Nephron (organoid): ENCODE measurements around the gene WBP1.

ENCODE experiments used
- H3K27ac Mint-ChIP-seq, 3 experiments: 2 replicates each; pipeline ENCODE4 v1.8.0; 2020; ENCODE audit warnings: mixed read lengths in 3 of 3, mild to moderate bottlenecking in 2 of 3, moderate library complexity in 1 of 3
- H3K27me3 Mint-ChIP-seq: 2 replicates; pipeline ENCODE4 v1.8.0; 2021; ENCODE audit warnings: low read depth, mild to moderate bottlenecking, moderate library complexity, mixed read lengths
- H3K36me3 Mint-ChIP-seq: 2 replicates; pipeline ENCODE4 v1.8.0; 2020; ENCODE audit warnings: low read depth, mixed read lengths
- H3K4me1 Mint-ChIP-seq: 2 replicates; pipeline ENCODE4 v1.8.0; 2020; ENCODE audit warnings: mixed read lengths
- H3K4me3 Mint-ChIP-seq, 3 experiments: 2 replicates each; pipeline ENCODE4 v1.8.0; 2020; ENCODE audit warnings: mild to moderate bottlenecking in 3 of 3, mixed read lengths in 3 of 3, moderate library complexity in 2 of 3
- H3K9me3 Mint-ChIP-seq: 2 replicates; pipeline ENCODE4 v1.8.0; 2020; ENCODE audit warnings: mixed read lengths
- TF ChIP-seq, protein P1 (sequence below), 3 experiments: fragments of 200-600 bp; sonication (generic); IDR thresholded peaks; one replicate each; pipeline ENCODE4 v1.5.0; 2021; ENCODE audit warnings: antibody characterized with exemption in 3 of 3; ENCODE audit not compliant: unreplicated experiment in 3 of 3

Gene WBP1

DNA sequence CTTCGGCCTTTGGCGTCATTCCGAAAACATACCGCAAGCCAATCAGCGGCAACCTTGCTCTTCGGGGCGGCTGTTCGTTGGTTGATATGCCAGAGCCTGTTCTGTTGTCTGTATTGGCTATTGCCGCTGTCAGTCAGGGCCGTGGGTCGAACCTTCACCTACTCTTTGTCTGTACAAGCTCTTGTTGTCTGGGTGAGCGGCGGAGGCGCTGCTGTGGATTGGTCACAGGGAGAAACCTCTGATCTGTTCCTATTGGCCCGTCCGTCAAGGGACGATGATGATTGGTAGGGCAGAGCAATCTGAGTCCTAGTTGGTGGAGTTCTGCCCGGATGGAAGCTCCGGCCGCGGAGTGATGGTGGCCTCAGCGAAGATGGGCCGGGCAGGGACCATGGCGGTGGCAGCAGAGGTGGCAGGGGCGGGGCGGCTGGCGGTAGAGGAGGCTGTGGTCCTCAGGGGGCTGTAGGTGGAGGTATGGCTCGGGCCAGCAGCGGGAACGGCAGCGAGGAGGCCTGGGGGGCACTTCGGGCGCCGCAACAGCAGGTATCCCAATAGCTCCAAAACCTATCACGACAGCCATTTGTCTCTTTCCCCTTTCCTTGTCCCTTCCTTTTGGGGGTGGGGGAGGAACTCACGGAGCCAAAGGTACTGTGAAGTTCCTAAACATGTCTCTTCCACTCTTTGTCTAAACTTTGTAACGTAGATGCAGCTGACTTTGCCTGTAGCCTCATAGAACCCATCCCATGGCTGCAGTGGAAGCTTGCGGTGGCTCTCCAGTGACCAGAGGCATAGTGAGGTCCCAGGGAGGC lies at the start of gene WBP1:
TSS of gene WBP1 (plus strand) at position 307 of the 806 bp plus-strand sequence. CDS start at position 472, 165 bp downstream.
- Mint-ChIP-seq H3K9me3 (no peaks in the 10 kb centered on the region), H3K27ac (peak within 1 kb of the TSS; percentile 83 to 99 (median 96)), H3K36me3 (peaks cover 11% of the 10 kb centered on the region), H3K4me1 (peaks cover 48% of the 10 kb centered on the region), H3K4me3 (peak within 1 kb of the TSS; percentile 94 to 97 (median 96)), H3K27me3 (no peaks in the 10 kb centered on the region)
- TF ChIP-seq, protein P1, sequence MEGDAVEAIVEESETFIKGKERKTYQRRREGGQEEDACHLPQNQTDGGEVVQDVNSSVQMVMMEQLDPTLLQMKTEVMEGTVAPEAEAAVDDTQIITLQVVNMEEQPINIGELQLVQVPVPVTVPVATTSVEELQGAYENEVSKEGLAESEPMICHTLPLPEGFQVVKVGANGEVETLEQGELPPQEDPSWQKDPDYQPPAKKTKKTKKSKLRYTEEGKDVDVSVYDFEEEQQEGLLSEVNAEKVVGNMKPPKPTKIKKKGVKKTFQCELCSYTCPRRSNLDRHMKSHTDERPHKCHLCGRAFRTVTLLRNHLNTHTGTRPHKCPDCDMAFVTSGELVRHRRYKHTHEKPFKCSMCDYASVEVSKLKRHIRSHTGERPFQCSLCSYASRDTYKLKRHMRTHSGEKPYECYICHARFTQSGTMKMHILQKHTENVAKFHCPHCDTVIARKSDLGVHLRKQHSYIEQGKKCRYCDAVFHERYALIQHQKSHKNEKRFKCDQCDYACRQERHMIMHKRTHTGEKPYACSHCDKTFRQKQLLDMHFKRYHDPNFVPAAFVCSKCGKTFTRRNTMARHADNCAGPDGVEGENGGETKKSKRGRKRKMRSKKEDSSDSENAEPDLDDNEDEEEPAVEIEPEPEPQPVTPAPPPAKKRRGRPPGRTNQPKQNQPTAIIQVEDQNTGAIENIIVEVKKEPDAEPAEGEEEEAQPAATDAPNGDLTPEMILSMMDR (IDR thresholded peaks at IDR 0.05; ENCODE audit: unreplicated experiment in 3 of 3) = no peak

DNA sequence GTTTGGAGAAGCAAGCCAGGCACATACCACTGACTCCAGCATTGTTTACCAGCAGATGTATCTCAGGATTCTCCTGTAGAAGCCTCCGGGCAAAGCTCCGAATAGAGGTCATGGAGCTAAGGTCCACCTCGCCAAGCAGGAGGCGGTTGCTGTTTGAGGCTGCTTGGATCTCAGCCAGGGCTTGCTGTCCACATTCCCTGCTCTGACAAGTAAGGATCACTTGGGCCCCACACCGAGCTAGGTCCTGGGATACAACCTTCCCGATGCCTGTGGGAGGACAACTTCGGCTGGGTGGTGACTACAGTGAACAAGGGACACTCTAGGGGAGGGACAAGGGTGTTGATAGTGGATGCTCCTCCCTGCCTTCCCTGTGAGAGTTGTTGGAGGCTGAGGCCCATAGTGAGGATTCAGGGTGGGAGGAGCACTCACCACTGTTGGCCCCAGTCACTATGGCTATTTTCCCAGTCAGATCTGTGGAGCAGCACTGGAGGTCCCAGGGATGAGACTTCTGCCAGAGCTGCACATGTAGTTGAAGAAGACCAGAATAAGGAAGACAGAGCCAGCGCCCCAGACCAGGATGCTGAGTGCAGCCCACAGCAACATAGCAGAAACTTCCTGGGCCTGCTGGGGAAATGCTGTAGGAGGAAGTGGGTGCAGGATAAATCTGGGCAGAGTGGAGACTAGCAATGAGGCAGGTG lies 45.1 kb upstream of the WBP1 start:
- Mint-ChIP-seq H3K36me3 (no peaks in the 10 kb centered on the region), H3K9me3 (no peaks in the 10 kb centered on the region), H3K4me1 (peaks cover 13% of the 10 kb centered on the region), H3K27me3 (peaks cover 8% of the 10 kb centered on the region), H3K27ac (peak overlapping the region in 2 of 3 experiments; percentile 81 to 90), H3K4me3 (peak overlapping the region in 2 of 3 experiments; percentile 47 to 57)
- TF ChIP-seq, protein P1 (IDR thresholded peaks at IDR 0.05; ENCODE audit: unreplicated experiment in 3 of 3) = no peak

DNA sequence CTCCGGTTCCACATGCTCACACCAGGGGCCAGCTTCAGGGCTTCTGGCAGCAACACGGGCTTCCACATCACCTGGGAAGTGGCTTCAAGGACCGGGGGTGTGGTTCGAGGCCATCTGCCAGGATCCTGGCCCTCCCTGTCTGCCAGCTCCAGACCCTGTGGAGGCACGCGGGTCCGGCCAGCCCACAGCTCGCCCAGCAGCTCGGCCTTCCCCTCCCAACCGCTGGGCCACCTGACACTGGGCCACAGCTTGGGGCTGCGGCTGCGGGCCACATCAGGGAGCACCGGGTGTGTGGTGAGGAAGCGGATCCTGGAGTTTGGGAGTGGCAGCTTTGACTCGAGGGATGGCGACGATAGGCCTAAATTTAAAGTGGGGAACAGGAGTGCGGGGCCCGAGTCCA lies 43.8 kb upstream of the WBP1 start:
- H3K27ac Mint-ChIP-seq = no peak overlapping the region
- H3K9me3 Mint-ChIP-seq = no peaks in the 10 kb centered on the region
- no peaks in the 10 kb centered on the region for H3K36me3 Mint-ChIP-seq
- H3K27me3 Mint-ChIP-seq = peaks cover 3% of the 10 kb centered on the region
- no peak overlapping the region for H3K4me3 Mint-ChIP-seq
- peaks cover 13% of the 10 kb centered on the region for H3K4me1 Mint-ChIP-seq
- TF ChIP-seq, protein P1 (IDR thresholded peaks at IDR 0.05; ENCODE audit: unreplicated experiment in 3 of 3) = no peak

DNA sequence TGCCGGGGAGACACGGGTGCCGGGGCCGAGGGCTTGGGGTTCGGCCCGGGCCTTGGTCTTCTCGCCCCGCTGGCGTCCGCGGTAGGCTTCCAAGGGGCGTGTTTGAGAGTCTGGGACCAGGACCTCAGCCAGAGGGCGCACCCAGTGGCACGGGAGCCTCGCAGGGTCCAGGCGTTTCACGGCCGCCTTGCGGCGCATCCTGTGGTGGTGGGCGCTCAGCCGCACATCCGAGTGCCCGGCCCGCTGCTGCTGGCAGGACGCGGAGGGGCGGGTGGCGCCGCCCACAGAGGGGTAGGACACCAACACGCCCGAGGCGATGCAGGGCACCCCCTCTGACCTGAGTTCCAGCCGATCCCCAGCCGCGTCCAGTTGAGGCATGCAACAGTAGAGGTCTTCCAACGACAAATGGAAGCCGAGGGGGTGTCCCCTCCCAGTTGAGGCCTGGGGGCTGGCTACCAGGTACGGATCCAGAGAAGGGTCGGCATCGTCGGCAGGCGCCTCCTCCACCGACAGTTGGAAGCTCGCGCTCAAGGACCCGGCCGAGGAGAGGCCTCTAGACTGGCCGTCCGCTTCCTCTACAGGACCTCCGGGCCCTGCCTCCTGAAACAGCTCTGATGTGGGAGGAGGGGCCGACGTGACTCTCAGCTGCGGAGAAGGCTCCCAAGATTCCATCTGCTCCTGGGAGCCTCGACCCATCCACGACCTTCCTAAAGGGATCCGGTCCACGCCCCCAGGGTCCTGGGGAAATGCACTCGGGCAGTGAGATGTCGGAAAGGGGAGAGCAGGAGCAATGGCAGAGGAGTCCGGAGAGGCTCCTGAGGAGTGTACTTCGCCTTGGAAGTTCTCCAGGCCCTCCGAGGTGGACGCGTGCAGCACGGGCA lies 43.1 kb upstream of the WBP1 start:
- TF ChIP-seq, protein P1 (IDR thresholded peaks at IDR 0.05; ENCODE audit: unreplicated experiment in 3 of 3) = no peak
- peaks cover 3% of the 10 kb centered on the region for H3K27me3 Mint-ChIP-seq
- no peak overlapping the region for H3K27ac Mint-ChIP-seq
- no peak overlapping the region for H3K4me3 Mint-ChIP-seq
- peaks cover 13% of the 10 kb centered on the region for H3K4me1 Mint-ChIP-seq
- no peaks in the 10 kb centered on the region for H3K9me3 Mint-ChIP-seq
- H3K36me3 Mint-ChIP-seq = no peaks in the 10 kb centered on the region

DNA sequence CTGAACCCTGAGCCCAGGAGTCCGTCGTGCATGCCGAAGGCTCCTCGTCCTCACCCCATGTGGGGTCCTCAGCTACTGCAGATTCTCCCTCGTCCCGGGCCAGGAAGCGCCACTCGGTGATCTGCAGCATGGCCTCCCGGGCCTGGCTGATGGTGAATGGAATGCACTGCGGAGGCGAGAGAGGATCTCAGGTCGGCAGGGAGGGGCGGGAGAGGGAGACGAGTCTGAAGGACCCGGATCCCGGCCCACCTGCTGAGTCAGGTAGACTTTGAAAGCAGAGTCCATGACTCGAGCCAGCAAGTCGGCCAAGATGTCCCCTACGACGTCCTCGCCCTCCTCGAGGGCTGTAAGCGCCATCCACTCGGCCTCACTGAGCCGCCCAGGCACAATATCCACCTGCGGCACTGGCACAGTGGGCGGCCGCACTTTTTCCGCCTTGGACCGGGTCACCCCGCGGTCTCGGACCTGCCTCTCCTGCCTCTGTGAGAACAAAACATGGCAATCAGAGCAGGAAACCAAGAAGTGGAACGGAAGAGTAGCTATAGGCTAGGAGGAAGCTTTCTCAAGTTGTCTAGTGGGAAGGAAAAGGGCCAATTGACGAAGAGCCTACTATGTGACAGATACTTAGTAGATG lies 42.4 kb upstream of the WBP1 start:
- Mint-ChIP-seq H3K27me3 (peaks cover 3% of the 10 kb centered on the region), H3K4me1 (peaks cover 12% of the 10 kb centered on the region), H3K9me3 (no peaks in the 10 kb centered on the region), H3K27ac (no peak overlapping the region), H3K36me3 (no peaks in the 10 kb centered on the region), H3K4me3 (no peak overlapping the region)
- TF ChIP-seq, protein P1 (IDR thresholded peaks at IDR 0.05; ENCODE audit: unreplicated experiment in 3 of 3) = no peak
